GM18909 (cell line): Measurements from ENCODE around the gene ERVH48-1.
"Not testable (repeated sequence)": the region's sequence is repeated elsewhere in the genome, so short reads cannot be mapped to it uniquely, and the experiment has no call there.

Source experiments
- ATAC-seq: cut with Tn5 transposase; IDR thresholded peaks from one replicate; pipeline ENCODE4 v1.9.1; 2021; ENCODE audit warnings: mild to moderate bottlenecking; ENCODE audit not compliant: unreplicated experiment, poor library complexity

Gene ERVH48-1

DNA sequence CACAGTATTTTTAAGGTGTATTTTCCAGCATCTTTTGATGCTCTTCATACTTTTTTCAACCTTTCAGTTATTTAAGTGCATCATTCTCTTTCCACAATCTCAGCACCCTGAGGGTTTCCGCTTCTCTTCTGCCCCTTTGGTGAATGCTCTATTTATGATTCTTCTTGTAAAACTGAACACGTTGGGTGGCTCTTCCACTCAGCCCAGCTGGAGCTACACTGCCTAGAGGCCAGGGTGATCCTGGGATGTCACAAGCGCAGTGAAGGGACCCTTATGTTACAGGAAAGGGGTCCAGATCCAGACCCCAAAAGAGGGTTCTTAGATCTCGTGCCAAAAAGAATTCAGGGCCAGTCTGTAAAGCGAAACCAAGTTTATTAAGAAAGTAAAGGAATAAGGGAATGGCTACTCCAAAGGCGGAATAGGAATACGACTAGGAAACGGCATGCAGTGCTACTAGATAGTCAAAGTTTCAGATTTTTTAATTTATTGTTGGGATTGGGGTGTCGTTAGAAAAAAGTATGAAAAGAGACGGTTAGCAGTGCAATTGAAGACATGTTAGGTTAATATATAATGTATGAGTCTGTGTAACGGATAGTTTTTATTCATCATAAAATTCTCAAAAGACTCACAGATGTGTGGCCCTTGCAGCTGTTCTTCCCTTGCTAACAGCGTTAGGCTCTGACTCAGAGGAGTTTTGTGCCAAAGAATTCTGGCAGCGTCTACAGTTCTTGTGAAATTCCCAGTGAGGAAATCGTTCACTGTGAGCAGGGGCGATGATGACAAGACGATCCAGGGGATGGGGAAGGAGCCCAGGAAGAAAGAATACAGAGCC is 14.4 kb upstream of the ERVH48-1 start:
- no peak for ATAC-seq

GRCh38 chr21:42938606-42938995 is 13.2 kb upstream of the ERVH48-1 start:
- not testable (repeated sequence) for ATAC-seq

- no peak for ATAC-seq
Measured at GRCh38 chr21:42937960-42938605, 12.7 kb upstream of the ERVH48-1 start.

- ATAC-seq = not testable (repeated sequence)
Measured at GRCh38 chr21:42937034-42937940, 11.9 kb upstream of the ERVH48-1 start.

- not testable (repeated sequence) for ATAC-seq
Measured at GRCh38 chr21:42936360-42936759, 10.9 kb upstream of the ERVH48-1 start.

GRCh38 chr21:42933973-42934372 is 8.5 kb upstream of the ERVH48-1 start:
- ATAC-seq = not testable (repeated sequence)

- ATAC-seq = not testable (repeated sequence)
Measured at GRCh38 chr21:42933137-42933970, 7.9 kb upstream of the ERVH48-1 start.

- ATAC-seq = not testable (repeated sequence)
Measured at GRCh38 chr21:42932378-42933136, 7.1 kb upstream of the ERVH48-1 start.

- ATAC-seq = no peak
Measured at GRCh38 chr21:42931560-42932235, 6.3 kb upstream of the ERVH48-1 start.

DNA sequence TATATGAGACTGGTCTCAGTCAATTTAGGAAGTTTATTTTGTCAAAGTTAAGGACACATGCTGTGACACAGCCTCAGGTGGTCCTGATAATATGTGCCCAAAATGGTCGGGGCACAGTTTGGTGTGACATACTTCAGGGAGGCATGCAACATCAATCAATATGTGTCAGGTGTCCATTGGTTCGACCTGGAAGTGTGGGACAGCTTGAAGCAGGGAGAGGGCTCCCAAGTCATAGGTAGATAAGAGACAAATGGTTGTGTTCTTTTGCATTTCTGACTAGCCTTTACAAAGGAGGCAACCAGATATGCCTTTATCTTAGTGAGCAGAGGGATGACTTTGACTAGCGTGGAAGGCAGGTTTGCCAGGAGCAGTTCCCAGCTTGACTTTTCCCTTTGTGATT is 4.5 kb upstream of the ERVH48-1 start:
- no peak for ATAC-seq

DNA sequence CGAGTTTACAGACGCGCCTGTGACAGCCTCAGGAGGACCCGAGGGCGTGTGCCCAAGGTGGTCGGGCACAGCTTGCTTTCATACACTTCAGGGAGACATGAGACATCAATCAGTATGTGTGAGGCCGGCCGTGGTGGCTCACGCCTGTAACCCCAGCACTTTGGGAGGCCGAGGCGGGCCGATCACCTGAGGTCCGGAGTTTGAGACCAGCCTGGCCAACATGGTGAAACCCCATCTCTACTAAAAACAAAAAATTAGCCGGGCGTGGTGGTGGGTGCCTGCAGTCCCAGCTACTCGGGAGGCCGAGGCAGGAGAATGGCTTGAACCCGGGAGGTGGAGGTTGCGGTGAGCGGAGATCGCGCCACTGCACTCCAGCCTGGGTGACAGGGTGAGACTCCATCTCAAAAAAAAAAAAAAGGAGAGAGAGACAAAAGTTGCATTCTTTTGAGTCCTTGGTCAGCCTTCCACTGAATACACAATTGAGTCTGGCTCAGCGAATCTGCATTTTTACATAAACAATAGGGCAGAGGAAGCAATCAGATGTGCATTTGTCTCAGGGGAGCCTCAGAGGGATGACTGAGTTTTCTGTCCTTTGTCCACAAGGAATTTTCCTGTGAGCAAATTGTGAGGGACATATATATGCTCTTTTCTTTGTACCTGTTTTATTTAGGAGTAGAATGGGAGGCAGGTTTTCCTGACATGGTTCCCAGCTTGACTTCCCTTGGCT is 2.2 kb upstream of the ERVH48-1 start:
- not testable (repeated sequence) for ATAC-seq

- no peak for ATAC-seq
Measured at GRCh38 chr21:42924433-42924751, 1.0 kb downstream of the ERVH48-1 start.

DNA sequence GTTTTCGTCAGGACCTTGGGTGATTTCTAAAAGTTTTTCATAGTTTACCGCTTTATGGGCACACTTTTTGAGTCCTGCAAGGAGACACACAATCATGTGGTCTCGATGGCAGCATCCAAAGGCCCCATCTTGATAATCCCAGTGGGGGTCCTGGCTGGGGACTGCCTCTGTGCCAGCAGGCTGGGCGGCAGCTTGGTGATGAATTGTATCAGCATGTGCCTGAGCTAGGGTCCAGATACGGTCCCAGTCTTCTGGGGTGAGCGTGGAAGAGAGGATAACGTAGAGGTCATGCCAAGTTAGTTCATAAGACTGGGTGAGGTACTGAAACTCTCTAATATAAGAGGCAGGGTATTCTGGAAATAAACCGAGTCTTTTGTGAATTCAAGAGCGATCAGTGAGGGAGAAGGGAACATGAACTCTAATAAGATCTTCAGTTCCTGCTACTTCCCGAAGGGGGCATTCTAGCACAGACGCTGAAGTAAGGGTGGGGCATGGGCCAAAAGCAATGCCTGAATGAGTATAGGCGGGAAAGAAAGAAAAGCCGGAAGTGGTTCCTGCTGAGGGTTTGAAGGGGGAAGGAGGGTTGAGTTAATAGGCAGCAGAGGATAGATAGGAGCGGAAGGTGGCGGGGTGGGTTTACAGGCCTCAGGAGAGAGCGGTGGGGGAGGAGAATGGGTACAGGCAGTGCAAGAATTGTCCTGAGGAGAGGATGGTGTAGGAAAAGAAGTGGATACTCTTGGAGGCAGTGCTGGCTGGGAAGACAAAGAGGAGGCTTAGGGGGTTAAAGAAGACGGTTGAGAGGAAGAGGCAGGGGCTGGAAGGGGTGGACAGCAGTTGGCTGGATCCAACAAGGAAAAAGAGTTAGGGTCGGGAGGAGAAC is 1.6 kb downstream of the ERVH48-1 start:
- ATAC-seq = no peak

- ATAC-seq = no peak
Measured at GRCh38 chr21:42922918-42923317, 2.5 kb downstream of the ERVH48-1 start.

GRCh38 chr21:42921927-42922326 is 3.5 kb downstream of the ERVH48-1 start:
- ATAC-seq = no peak

GRCh38 chr21:42918291-42918690 is 7.1 kb downstream of the ERVH48-1 start:
- ATAC-seq = no peak

- ATAC-seq = no peak
Measured at GRCh38 chr21:42913476-42913875, 12.0 kb downstream of the ERVH48-1 start.
